ENCODE data around the gene RNF144B.
"Not testable (repeated sequence)": the region's sequence is repeated elsewhere in the genome, so short reads cannot be mapped to it uniquely, and the experiment has no call there.

- TF ChIP-seq EZH2 (IDR thresholded peaks at IDR 0.05; ENCODE audit: borderline replicate concordance, low read depth, low read length); SP1 (CRISPR knock-in tag; IDR thresholded peaks at IDR 0.05); JUN (IDR thresholded peaks at IDR 0.05; ENCODE audit: borderline replicate concordance, low read depth, low read length); JUN (CRISPR knock-in tag; IDR thresholded peaks at IDR 0.05; ENCODE audit: borderline replicate concordance): not testable (repeated sequence)
These were observed 29.6 kb upstream of the RNF144B start for GRCh38 chr6:18357546-18357945.

Data from K562 (cell line).